Glutamatergic neuron (in vitro differentiated cells): ENCODE results near the gene SNAI3. TPM values are rescaled to one million over a fixed set of nuclear protein-coding genes. Genes with fewer than 3 reads are reported as not detected.

Experiments used
- DNase-seq: peaks from one replicate; pipeline ENCODE4 v3.0.0; 2022
- H3K27ac Mint-ChIP-seq: one replicate; pipeline ENCODE4 v1.8.0; 2020; ENCODE audit warnings: mild to moderate bottlenecking, mixed read lengths, inconsistent platforms; ENCODE audit not compliant: unreplicated experiment
- H3K27me3 Mint-ChIP-seq: one replicate; pipeline ENCODE4 v1.8.0; 2020; ENCODE audit warnings: mild to moderate bottlenecking, moderate library complexity, mixed read lengths, inconsistent platforms; ENCODE audit not compliant: unreplicated experiment
- H3K36me3 Mint-ChIP-seq: one replicate; pipeline ENCODE4 v1.8.0; 2020; ENCODE audit warnings: mild to moderate bottlenecking, mixed read lengths, inconsistent platforms; ENCODE audit not compliant: unreplicated experiment
- H3K4me1 Mint-ChIP-seq: one replicate; pipeline ENCODE4 v1.8.0; 2020; ENCODE audit warnings: mild to moderate bottlenecking, low read depth, mixed read lengths, inconsistent platforms; ENCODE audit not compliant: unreplicated experiment
- H3K4me3 Mint-ChIP-seq: one replicate; pipeline ENCODE4 v1.8.0; 2020; ENCODE audit warnings: mild to moderate bottlenecking, mixed read lengths, inconsistent platforms; ENCODE audit not compliant: unreplicated experiment
- H3K9me3 Mint-ChIP-seq: one replicate; pipeline ENCODE4 v1.8.0; 2020; ENCODE audit warnings: mild to moderate bottlenecking, moderate library complexity, mixed read lengths, inconsistent platforms; ENCODE audit not compliant: unreplicated experiment
- total RNA-seq: library from RNA; stranded (reverse); fragmentation: NEBNext Ultra II Directional; extraction: Animal tissue kit (Norgen Biotek cat#: 25700); gene quantifications from one replicate; pipeline ENCODE4 v1.2.1, GENCODE V29; 2021; ENCODE audit not compliant: unreplicated experiment
- TF ChIP-seq, protein P1 (sequence below): fragments of 200-600 bp; sonication (generic); IDR thresholded peaks from one replicate; pipeline ENCODE4 v1.5.0; 2021; ENCODE audit not compliant: partially characterized antibody, unreplicated experiment

The SNAI3 gene
- total RNA-seq, 1 donor from 2014 or later = not detected

DNA sequence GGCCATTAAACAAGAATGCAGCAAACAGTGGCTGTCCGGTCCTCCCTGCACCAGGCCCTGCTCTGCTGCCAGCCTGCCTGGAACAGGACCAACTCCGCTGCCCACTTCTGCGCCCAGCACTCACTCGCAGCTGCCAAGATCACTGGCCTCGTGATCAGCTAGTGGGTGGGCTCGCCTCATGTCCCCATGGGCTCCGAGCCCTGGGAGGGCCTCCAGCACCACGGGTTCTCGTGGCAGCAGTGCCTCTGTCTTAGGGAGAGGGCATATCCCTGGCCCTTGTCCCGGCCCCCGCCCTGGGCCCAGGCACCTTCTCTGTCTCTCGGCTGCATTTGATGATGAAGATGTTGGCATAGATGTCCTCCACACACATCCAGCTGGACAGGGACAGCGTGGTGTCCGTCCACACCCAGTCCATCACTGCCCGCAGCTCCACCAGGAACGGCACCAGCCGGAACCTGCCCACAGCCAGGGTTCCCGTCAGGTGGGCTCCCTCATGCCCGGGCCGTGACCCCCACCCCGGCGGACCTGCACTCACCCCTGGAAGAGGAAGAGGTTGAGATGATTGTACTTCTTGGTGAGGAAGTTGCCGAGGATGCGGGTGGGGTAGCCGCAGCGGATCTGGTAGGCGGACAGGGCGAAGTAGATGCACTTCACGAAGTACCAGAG, 33.1 kb upstream of the SNAI3 start:
- TF ChIP-seq, protein P1, sequence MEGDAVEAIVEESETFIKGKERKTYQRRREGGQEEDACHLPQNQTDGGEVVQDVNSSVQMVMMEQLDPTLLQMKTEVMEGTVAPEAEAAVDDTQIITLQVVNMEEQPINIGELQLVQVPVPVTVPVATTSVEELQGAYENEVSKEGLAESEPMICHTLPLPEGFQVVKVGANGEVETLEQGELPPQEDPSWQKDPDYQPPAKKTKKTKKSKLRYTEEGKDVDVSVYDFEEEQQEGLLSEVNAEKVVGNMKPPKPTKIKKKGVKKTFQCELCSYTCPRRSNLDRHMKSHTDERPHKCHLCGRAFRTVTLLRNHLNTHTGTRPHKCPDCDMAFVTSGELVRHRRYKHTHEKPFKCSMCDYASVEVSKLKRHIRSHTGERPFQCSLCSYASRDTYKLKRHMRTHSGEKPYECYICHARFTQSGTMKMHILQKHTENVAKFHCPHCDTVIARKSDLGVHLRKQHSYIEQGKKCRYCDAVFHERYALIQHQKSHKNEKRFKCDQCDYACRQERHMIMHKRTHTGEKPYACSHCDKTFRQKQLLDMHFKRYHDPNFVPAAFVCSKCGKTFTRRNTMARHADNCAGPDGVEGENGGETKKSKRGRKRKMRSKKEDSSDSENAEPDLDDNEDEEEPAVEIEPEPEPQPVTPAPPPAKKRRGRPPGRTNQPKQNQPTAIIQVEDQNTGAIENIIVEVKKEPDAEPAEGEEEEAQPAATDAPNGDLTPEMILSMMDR = no peak
- no peak overlapping the region for H3K4me3 Mint-ChIP-seq
- DNase-seq = no peak
- no peaks in the 10 kb centered on the region for H3K27me3 Mint-ChIP-seq
- H3K27ac Mint-ChIP-seq = no peak overlapping the region
- H3K9me3 Mint-ChIP-seq = no peaks in the 10 kb centered on the region
- H3K4me1 Mint-ChIP-seq = no peaks in the 10 kb centered on the region
- H3K36me3 Mint-ChIP-seq = peaks cover 4% of the 10 kb centered on the region

DNA sequence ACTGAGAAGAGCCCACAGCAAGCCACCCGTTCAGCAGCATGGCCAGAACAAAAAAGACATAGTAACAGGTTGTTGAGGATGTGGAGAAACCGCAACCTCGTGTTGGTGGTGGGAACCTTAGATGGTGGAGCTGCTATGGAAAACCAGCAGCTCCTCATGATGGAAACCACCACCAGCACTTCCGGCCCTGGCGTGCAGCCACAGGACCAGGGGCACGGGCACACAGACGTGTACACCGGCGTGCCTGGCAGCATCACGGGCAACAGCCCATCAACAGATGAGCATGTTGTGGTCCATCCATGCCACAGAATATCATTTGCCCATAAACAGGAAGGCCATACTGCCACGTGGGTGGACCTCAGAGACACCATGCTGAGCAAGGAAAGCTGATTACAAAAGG, 31.9 kb upstream of the SNAI3 start:
- no peak overlapping the region for H3K27ac Mint-ChIP-seq
- no peaks in the 10 kb centered on the region for H3K9me3 Mint-ChIP-seq
- DNase-seq = no peak
- H3K4me3 Mint-ChIP-seq = no peak overlapping the region
- TF ChIP-seq, protein P1 = no peak
- no peaks in the 10 kb centered on the region for H3K4me1 Mint-ChIP-seq
- H3K27me3 Mint-ChIP-seq = no peaks in the 10 kb centered on the region
- peaks cover 4% of the 10 kb centered on the region for H3K36me3 Mint-ChIP-seq

DNA sequence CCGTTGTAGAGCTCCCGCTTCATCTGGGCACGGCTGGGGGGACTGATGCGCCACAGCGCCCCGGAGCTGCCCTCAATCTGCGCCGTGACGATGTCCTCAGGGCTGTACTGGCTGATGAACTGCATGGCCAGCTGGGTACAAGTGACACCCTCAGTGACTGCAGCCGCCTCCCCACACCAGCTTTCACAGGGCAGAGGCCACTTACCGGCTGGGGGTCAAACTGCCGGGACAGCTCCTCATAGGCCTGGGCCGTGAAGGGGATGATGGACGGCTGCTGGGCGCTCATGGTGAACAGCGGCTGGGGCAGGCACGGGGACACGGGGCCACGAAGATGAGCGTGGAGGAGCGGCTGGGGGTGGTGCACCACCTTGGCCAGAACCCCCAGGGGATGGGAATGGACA, 30.3 kb upstream of the SNAI3 start:
- peaks cover 4% of the 10 kb centered on the region for H3K36me3 Mint-ChIP-seq
- TF ChIP-seq, protein P1 = no peak
- no peaks in the 10 kb centered on the region for H3K4me1 Mint-ChIP-seq
- H3K4me3 Mint-ChIP-seq = no peak overlapping the region
- H3K27me3 Mint-ChIP-seq = no peaks in the 10 kb centered on the region
- DNase-seq = no peak
- no peaks in the 10 kb centered on the region for H3K9me3 Mint-ChIP-seq
- H3K27ac Mint-ChIP-seq = no peak overlapping the region

DNA sequence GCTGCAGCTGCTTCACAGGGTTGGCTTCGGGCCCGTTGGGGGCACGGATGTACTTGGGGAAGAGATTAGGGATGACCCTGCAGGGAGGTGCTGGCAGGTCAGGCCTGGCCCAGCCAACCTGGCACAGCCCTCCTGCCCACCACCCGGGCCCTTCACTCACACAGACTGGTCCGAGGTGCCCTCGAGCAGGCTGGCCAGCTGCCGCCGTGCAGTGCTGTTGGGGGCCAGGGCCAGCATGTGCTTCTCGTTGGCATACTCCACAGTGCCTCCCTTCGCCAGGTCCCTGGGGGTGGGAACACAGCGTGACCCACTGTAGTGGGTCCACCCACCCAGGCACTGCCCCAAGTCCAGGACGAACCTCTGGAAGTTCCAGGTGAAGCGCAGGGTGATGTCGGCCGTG, 29.9 kb upstream of the SNAI3 start:
- Mint-ChIP-seq H3K4me3 (no peak overlapping the region), H3K9me3 (no peaks in the 10 kb centered on the region), H3K4me1 (no peaks in the 10 kb centered on the region), H3K27ac (no peak overlapping the region), H3K36me3 (peaks cover 4% of the 10 kb centered on the region), H3K27me3 (no peaks in the 10 kb centered on the region)
- TF ChIP-seq, protein P1 = no peak
- no peak for DNase-seq

DNA sequence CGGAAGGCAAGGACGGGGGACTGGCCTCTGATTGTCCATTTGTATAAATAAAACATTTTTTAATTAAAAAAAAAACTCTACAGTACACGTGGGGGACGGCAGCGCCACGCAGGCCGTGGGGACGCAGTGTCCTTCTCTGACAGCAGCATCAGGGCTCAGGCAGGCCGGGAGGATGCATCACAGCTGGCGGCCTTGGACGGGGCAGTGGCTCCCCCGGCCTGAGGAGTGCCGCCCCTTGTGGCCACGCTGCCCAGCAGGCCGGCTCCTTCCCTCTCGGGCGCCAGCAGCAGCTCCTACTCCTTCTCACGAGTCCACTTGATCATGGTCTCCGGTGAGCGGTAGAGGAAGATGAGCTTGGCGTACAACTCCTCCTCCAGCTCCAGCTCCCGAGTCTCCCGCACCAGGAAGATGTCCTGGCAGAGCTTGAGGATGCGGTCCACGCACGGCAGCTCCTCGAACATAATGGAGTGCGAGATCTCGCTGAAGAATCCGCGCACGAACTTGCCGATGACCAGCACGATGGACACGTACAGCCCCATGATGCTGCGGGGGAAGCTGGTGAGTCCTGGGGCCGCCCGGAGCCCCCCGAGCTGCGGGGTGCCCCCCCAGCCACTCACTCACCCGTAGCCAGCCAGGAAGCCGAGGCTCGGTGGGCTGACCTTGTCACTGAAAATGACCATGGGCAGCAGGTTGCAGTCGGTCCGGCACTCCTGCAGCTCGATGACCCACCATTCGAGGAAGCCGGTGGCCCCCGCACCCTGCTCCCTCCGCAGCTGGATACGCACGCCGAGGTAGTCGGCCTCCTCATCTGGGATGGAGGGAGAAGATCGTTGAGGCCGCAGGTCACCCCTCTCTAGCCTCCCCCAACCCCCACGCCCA, 29.2 kb upstream of the SNAI3 start:
- Mint-ChIP-seq H3K27ac (no peak overlapping the region), H3K27me3 (no peaks in the 10 kb centered on the region), H3K9me3 (no peaks in the 10 kb centered on the region), H3K36me3 (peaks cover 4% of the 10 kb centered on the region), H3K4me1 (no peaks in the 10 kb centered on the region), H3K4me3 (no peak overlapping the region)
- DNase-seq = no peak
- TF ChIP-seq, protein P1 = no peak
